Stimulated activated CD8-positive, alpha-beta memory T cell treated with anti-CD3 and anti-CD28 coated beads, Interleukin-4, amount 100 ng/mL, for 4 hours (primary cell): Measurements from ENCODE around the gene NALCN.

ENCODE experiments used
- DNase-seq, 2 donors: peaks; one replicate each; pipeline ENCODE4 v3.0.0-alpha.2; 2020; ENCODE audit warnings: low read depth in 2 of 2, low spot score in 1 of 2

NALCN gene

DNA sequence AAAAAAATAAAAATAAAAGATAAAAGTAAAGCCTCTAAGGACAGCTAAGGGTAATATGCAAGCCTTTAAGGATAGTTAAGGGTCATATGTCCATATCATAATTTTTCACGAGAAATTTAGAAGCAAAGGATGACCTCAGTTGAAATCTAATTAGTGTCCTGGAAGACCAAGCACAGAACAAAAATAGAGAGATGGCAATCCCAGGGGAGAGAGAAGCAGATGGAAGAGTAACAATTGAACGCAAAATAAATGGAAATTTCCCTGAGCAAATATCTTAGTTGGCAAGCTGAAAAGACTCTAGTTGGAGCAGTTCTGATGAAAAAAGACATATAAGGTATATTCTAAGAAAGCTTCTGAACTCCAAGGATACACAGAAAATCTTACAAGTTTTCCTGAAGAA lies 275.4 kb downstream of the NALCN start:
- DNase-seq: no peak

DNA sequence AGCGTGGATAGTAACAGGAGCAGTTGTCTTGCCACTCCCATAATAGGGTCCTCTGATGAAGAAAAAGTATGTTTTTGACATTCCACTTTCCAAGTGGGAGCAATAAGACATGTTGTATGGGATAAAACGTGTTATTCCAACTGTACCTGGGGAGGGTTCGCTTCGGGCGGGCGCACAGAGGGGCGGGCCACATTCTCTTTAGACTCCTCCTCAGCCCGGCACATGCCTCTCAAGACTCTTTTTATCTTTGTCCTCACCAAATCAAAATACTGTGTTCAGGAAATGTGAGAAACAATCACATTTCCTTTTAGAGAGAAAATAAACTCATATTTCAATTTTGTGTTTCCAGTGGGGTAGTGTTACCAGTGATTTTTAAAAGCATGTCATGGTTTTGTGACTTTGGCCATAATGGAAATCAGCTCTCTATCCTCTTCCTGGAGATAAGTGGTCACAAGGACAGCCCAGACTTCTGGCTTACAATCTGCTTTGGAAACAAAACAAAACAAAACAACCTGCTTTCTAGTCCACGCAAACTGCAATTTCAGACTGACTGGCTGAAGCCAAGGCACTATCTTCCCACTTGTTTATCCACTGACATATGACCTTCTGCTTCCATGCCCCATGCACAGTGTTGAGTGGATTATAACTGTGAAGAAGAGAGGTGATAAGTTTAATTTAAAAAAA lies 276.1 kb downstream of the NALCN start:
- DNase-seq: no peak

DNA sequence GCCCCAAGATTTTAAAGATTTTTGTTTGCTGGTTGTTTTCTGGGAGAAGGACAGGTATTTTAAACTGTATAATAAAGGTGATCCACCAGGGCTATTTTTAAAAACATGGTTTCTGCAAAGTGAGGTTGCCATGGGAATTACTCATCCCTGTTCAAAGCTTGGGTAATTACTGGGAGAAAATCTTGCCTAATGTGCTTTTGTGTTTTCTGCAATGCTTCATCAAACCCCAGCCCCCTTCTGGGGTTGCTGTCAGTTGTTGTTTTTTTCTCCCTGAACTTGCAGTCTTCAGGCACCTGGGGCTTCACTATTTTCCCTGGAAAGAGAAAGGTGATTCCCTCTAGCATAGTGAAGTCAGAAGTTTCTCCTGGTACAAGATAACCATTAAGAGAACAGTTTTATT lies 277.2 kb downstream of the NALCN start:
- no peak for DNase-seq

DNA sequence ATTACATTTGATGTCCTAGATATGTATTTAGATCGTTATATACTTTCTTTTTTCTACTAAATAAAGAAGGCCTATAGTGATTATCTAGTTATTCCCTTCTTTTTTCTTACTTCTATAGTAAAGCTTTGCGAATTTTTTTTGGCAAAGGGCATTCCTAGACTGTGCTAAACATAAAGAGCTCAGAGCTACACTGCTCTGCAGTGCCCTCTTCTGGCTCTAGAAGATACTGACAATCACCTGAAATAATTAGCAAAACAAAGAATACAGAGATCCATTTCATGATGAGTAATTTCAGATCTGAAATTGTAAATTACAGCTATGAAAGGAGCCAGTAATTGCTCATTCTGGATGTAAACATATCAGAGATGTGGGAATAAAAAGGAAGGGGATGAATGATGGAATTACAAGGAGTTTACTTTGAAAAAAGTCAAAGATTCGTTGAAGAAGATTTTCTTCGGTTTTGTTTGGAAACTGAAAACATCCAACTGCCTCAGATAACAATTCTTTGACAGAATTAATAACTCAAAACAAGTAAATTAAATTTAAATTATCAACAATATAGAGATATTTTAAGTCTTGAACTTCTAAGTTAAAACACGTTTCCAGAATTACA lies 288.5 kb downstream of the NALCN start:
- DNase-seq: no peak

DNA sequence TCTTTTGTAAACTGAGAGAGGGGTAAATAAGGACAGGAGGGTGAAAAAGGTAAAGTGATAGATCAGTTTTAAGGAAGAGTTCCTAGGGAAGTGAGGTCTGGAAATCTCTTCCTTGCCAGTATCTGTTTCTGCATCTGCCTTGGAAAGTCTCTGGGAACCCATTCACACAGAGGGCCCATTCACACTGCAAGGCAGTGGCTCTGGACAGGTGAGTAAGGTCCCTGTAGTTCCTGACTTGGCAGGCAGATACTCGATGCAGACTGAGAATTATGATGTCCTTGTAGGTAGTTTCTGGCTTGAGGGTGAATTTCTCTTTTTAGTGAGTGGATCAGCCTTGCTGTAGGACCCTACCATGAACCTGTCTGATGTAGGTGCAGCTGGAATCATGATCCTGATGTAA lies 293.3 kb downstream of the NALCN start:
- no peak for DNase-seq

DNA sequence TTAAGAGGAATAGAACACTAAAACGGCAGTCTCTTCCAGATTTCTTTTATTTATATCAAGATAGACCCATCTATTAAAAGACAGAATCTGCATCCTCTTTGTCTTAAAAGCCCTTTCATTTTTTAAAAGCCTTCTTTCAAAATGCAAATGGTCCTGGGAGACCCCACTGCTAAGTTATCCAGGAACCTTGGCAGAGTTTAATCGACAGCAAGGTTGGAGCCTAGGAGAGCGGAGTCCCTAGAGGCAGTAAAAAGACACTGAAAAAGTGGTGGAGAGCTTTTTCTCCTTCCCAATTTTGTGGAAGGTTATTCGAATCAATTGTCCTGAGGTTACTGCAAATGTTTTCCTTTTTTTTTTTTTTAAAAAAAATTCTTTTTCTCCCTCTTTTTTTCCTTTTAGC lies 294.7 kb downstream of the NALCN start:
- DNase-seq: no peak

DNA sequence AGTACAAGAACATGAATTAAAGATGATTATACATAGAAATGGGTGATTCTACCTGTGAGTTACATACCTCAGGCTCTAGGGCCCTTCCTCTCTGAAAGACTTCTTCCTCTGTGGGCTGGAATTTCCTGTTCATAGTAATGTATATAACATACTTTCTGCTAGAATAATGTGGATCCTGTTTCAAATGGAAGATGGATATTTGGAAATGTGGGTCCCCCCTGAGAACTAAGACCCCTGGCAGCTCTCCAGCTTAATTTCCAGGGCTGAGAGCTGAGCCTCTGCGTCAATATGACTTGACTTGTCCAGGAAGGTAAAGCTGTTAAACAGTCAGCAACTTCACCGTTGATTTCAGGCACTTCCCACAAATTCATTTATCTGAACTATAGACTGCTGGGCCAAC lies 296.3 kb downstream of the NALCN start:
- DNase-seq: no peak

DNA sequence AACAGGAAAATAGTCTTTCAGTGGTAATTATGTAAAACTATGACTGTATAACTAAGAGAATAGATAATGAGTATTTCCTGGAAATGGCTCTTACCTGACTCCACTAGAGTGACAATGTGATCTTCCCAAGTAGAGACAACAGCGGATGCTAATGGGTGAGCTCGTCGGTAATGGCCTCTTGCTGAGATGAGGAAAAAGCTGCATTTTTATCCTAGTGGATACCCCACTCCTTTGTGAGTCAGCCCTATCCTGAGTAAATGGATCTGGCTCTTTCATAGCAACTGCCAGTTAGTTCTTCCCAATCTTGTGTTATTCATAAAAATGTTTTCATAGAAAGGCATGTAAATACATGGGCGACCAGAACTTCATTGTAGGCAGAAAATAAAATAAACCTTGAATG lies 299.5 kb downstream of the NALCN start:
- DNase-seq: no peak

DNA sequence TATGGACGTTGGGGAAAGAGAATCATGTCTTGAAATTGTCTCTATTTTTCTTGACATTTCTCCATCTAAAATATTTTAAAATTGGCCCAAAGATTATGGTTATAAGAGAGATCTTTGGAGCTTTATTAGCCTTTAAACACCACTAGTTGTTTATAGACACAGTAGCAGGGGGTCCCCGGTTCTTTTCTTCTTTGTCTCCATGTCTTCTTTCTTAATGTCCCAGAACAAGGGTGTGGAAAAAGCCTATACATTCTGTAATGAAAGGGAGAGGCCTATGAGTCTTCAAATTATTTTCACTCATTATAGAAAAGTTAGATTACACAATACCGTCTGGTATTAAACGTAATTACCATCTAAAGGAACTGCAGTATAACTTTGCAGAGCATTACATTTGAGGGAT lies 300.0 kb downstream of the NALCN start:
- DNase-seq: no peak

DNA sequence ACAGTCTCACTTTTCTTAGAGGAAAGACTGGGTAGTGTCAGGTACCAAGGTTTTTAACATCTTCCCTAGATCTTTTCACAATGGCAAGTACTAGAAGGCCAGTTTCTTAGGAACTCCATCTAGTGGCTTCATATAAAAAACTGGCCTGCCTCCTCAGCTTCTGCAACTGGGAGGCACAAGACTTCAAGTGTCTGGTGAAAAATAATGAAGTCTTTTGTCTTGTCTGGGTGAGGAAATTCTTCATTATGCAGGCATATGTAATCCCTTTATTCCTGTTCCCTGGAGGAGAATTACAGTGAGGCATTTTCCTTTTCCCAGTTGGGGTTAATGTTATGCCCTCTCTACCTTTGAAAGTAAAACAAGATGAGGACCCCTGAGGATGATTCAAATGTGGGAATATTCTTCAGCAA lies 300.5 kb downstream of the NALCN start:
- no peak for DNase-seq

DNA sequence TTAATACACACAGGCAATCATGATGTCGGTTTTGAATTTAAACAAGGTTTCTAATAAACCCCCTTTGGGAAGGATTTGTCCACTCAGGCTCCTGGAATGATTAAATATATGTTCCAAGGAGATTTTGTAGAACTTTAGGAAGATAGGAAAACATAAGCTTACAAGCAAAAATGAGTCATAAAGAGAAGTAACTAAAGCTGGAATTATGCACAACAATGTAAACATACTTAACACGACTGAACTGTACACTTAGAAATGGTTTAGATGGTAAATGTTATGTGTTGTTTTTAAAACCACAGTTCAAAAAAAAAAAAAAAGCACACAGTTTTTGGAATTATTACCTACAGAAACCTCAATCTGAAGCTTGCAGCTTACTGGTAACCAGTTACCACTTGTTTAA lies 304.4 kb downstream of the NALCN start:
- no peak for DNase-seq

DNA sequence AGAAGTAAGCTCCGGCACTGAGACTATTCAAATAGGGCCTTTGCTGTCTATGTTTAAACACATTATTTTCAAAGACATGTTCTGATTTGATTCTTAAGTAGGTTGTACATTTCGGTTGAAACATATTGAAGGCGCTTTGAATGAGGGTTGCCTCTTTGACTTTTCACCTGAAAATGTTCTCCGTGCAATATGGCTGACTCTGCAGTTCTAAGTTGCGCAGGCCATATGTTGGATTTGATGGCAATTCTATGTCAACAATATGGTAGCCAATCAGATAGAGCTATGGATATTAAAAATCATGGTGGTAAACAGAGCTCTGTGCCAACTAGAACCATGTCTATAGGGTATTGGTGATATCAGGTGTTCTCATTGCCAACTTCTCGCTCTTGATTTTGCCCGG lies 307.3 kb downstream of the NALCN start:
- no peak for DNase-seq

DNA sequence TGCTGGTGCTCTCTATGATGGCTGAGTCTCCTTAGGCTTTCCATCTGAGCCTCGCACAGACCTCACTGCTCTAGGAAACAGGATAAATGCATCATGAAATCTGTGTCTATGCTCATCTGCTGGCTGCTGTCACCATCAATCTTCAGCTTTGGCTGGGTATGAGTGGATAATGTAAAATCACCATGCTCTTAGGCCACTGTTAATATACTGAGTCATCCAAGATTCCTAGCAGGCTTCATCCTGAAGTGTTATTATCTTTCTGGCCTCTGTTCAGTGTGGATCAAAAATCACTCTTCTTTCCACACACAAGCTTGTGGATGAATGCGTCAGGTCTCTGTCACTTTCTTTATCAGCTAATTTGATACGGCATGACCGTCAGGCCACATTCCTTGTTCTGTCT lies 317.4 kb downstream of the NALCN start:
- DNase-seq: no peak

DNA sequence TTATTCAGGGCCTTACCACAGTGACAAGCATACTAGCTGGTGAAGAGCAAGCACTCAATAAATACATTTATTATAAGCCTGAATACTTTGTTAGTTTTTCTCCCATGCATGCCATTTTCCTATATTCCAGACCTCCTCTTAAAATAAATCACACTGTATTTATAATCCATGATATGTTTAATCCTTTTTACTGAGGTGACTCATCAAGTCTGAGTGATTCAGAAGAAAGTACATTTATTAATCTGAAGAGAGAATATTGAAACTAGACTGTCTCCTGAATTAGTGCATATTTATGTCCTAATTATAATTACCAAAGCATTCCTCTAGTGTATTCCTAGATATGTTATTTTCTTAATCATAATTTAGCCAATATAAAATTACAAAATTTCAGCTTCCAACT lies 323.3 kb downstream of the NALCN start:
- no peak for DNase-seq

DNA sequence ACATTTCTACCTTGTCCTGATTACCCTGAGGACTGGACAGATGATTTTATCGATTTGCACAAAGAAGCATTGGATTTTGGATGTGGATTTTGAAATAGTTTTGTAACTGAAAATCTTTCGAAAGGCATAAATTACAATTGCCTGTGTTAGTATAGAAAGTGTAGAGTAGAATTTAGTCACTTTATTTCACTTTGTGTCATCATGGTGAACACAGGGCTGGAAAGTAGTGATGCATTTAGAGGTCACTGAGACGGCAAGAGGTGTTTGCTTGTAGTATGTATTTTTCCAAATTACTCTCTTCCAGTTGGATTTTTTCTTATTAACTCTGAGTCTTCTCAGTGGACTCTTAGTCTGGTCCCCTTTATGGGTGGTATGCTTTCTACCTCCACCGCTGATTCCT lies 326.0 kb downstream of the NALCN start:
- DNase-seq: no peak

DNA sequence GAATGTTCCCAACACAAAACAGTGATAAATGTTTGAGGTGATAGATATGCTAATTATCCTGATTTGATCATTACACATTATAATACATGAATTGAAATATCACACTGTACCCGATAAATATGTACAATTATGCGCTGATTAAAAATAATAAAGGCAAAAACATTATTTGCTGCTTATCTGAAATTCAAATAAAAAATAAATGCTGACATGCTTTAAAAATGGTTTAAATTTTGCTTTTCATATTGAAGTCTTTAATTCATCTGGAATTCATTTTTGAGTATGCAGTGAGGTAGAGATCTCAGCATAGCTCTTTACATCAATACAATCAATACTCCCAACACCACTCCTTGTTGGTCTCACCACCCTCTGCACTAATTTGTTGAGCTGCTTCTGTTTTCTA lies 330.8 kb downstream of the NALCN start:
- DNase-seq: no peak

DNA sequence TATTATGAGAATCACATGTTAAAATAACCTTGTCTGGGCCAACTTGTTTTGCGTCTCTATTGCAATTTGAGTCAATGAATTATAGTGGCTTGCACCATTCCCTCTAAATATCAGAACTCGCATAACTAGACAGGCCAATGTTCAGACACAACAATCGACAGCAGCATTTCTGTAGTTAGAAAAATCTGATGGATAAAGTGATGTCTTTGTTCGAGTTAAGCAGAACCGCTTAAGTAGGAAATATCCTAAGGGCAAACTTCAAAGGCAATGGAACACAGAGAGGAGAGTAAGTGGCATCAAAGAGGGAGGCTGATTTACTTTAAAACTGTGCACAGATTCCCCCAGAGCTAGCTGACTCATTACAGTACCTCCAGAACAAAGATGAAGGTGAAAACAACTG lies 333.9 kb downstream of the NALCN start:
- DNase-seq: no peak

DNA sequence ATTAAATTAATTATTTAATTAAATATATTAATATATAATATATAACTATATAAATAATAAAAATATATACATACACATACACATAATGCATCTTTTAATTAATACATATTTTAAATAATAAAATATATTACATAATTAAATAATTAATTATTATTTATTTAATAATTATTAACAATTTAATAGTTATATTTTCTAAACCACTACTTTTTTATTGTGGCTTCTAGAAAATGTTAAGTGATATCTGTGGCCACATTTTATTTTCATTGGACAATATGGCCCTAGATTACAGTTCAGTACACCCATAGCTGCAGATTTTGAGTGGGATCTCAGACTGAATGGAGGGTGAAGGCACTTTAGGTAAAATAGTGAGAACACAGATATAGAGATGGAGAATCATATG lies 335.7 kb downstream of the NALCN start:
- no peak for DNase-seq

DNA sequence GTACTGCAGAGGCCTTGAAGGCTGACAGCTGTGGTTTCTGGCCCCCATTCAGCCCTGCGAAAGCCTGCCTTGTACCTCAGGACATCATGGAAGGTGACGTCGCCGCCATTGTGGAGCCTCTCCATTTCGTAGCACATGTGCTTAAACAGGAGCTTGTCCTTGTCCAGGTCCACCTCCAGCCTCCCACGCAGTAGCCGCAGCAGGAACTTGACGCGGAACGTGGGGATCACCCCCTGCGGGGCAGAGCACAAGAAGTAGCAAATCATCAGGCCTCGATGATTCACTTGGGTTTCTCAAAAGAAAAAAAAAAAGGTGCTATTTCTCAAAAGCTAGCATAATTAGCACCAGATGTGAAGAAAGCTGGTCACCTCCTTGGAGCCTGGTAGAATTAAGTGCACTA lies 351.0 kb downstream of the NALCN start:
- DNase-seq: no peak

DNA sequence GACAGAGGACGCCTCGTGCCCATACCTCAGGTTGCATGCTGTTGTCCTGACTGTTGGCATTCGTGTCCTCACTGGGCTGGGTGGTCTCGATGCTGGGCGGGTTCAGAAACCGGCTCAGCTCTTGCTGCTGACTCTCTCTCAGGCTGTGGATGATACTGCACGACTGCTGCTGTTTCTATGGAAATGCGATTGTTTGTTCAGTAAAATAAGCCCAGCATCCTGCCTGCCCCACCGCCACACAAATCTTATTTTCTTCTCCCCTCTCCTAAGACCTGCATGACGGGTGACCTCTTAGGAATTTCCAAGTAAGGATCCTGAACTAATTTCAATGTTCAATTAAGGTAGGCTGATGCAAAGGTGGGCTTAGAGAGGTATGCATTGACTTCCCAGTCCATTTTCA lies 356.5 kb downstream of the NALCN start:
- no peak for DNase-seq

DNA sequence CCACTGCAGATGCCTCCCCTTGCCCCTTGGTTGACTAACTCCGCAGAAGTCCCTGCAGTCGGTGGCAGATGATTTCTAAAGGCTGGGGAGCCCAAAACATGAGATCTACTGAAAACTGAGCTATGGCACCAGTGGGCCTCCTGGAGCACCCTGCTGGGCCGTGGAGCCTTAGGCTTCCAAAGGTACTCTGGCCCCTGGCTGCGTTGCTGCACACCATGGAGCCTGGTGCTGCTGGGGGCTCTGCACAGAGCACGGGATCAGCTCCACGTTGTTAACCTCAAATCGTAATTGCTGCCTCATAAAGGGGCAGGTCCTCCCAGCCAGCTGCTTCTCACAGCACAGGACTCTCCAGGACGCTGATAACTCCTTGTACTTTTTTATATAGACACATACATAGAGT lies 357.5 kb downstream of the NALCN start:
- DNase-seq: no peak

DNA sequence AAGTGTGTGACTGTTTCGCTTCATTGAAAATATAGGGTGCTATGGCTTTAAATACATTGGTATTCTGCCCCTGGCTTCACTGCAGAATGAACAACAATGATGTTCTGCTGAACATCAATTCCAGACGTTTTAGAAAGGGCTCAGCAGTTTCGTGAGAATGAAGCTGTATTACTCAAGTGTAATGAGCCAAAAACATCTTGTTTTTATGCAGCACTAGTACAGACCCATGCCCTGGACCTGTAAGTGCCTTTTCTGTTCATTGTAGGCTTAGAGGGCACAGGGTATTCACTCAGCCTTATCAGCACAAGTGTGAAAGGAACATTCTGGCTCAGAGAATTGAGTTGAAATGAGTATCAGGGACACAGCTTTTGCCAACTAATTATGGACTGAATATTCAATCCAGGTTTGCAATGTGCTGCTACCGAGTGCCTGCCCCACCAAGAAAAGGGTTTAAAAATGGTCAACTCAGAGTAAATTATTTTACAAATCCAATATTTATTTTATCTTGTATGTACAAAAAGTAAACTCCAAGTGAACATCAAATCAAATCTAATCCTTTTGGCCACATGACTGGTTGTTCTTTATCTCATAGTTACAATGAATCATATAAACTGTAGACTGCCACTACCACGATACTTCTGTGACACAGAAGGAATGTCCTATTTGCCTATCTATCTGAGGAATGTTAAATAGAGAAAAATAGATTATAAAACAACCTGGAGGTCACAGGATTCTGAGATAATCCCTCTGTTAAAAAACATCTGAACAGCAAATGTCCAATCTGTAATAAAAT lies 362.8 kb downstream of the NALCN start:
- no peak for DNase-seq
